Mesothelial cell of epicardium (in vitro differentiated cells): ENCODE data around the gene TMC3. TPM values are rescaled to one million over a fixed set of nuclear protein-coding genes. Genes with fewer than 3 reads are reported as not detected.

Source experiments
- DNase-seq, 2 experiments: peaks; one replicate each; pipeline ENCODE4 v3.0.0; 2021; ENCODE audit warnings: low spot score in 2 of 2; ENCODE audit not compliant: unreplicated experiment in 2 of 2
- H3K27ac Mint-ChIP-seq: 2 replicates; pipeline ENCODE4 v1.8.0; 2021; ENCODE audit warnings: mixed read lengths
- H3K27me3 Mint-ChIP-seq: 2 replicates; pipeline ENCODE4 v1.8.0; 2021; ENCODE audit warnings: low read depth, mixed read lengths
- H3K36me3 Mint-ChIP-seq: 2 replicates; pipeline ENCODE4 v1.8.0; 2021; ENCODE audit warnings: mixed read lengths
- H3K4me1 Mint-ChIP-seq: 2 replicates; pipeline ENCODE4 v1.8.0; 2021; ENCODE audit warnings: mixed read lengths
- H3K4me3 Mint-ChIP-seq: 2 replicates; pipeline ENCODE4 v1.8.0; 2021; ENCODE audit warnings: mild to moderate bottlenecking, moderate library complexity, mixed read lengths
- H3K9me3 Mint-ChIP-seq: 2 replicates; pipeline ENCODE4 v1.8.0; 2021; ENCODE audit warnings: mixed read lengths
- CTCF ChIP-seq: fragments of 200-600 bp; sonication (generic); IDR thresholded peaks from one replicate; pipeline ENCODE4 v1.5.0; 2021; ENCODE audit warnings: antibody characterized with exemption; ENCODE audit not compliant: unreplicated experiment
- total RNA-seq: library from RNA; stranded (reverse); gene quantifications from 3 replicates; pipeline ENCODE4 v1.2.1, GENCODE V29; 2021

TMC3 gene
- total RNA-seq, 1 donor from 2014 or later, result 0.04 TPM

- Mint-ChIP-seq H3K4me1 (peaks cover 7% of the 10 kb centered on the region), H3K27ac (no peak overlapping the region), H3K36me3 (no peaks in the 10 kb centered on the region), H3K4me3 (no peak overlapping the region), H3K27me3 (peaks cover 25% of the 10 kb centered on the region), H3K9me3 (peaks cover 7% of the 10 kb centered on the region)
- peak; percentile 81 for TF ChIP-seq CTCF
- no peak for DNase-seq
Measured at GRCh38 chr15:81400640-81401236, 26.7 kb upstream of the TMC3 start.

- TF ChIP-seq CTCF, result no peak
- Mint-ChIP-seq H3K27me3 (peaks cover 20% of the 10 kb centered on the region), H3K4me3 (no peak overlapping the region), H3K27ac (no peak overlapping the region), H3K36me3 (no peaks in the 10 kb centered on the region), H3K9me3 (peaks cover 7% of the 10 kb centered on the region), H3K4me1 (peaks cover 7% of the 10 kb centered on the region)
- DNase-seq, result no peak
Measured at GRCh38 chr15:81398910-81399551, 25.0 kb upstream of the TMC3 start.

- Mint-ChIP-seq H3K4me3 (no peak overlapping the region), H3K4me1 (peaks cover 7% of the 10 kb centered on the region), H3K27me3 (peaks cover 19% of the 10 kb centered on the region), H3K36me3 (no peaks in the 10 kb centered on the region), H3K27ac (no peak overlapping the region), H3K9me3 (peaks cover 7% of the 10 kb centered on the region)
- DNase-seq, result no peak
- no peak for TF ChIP-seq CTCF
Measured at GRCh38 chr15:81398456-81398855, 24.4 kb upstream of the TMC3 start.

GRCh38 chr15:81394603-81395002, 20.6 kb upstream of the TMC3 start:
- Mint-ChIP-seq H3K9me3 (no peaks in the 10 kb centered on the region), H3K36me3 (no peaks in the 10 kb centered on the region), H3K4me1 (peaks cover 7% of the 10 kb centered on the region), H3K27me3 (peaks cover 14% of the 10 kb centered on the region), H3K4me3 (no peak overlapping the region), H3K27ac (no peak overlapping the region)
- no peak for DNase-seq
- no peak for TF ChIP-seq CTCF

GRCh38 chr15:81391657-81392056, 17.6 kb upstream of the TMC3 start:
- H3K36me3 Mint-ChIP-seq, result no peaks in the 10 kb centered on the region
- DNase-seq, result no peak
- H3K4me1 Mint-ChIP-seq, result no peaks in the 10 kb centered on the region
- no peak for TF ChIP-seq CTCF
- peaks cover 12% of the 10 kb centered on the region for H3K27me3 Mint-ChIP-seq
- H3K27ac Mint-ChIP-seq, result no peak overlapping the region
- no peaks in the 10 kb centered on the region for H3K9me3 Mint-ChIP-seq
- no peak overlapping the region for H3K4me3 Mint-ChIP-seq
